C4-2B (cell line): ENCODE results near the gene OR5P2.
A peak's percentile ranks its signal among the peaks of the same experiment; 100 is the strongest.

ENCODE experiments used
- ZFX ChIP-seq: fragments of 450-650 bp; IDR thresholded peaks from 2 replicates; pipeline ENCODE4 v1.6.1; 2017
- TF ChIP-seq, protein P1 (sequence below): fragments of 450-650 bp; conservative IDR thresholded peaks from 2 replicates; pipeline ENCODE4 v1.5.1; 2017; ENCODE audit warnings: mild to moderate bottlenecking

- TF ChIP-seq, protein P1, sequence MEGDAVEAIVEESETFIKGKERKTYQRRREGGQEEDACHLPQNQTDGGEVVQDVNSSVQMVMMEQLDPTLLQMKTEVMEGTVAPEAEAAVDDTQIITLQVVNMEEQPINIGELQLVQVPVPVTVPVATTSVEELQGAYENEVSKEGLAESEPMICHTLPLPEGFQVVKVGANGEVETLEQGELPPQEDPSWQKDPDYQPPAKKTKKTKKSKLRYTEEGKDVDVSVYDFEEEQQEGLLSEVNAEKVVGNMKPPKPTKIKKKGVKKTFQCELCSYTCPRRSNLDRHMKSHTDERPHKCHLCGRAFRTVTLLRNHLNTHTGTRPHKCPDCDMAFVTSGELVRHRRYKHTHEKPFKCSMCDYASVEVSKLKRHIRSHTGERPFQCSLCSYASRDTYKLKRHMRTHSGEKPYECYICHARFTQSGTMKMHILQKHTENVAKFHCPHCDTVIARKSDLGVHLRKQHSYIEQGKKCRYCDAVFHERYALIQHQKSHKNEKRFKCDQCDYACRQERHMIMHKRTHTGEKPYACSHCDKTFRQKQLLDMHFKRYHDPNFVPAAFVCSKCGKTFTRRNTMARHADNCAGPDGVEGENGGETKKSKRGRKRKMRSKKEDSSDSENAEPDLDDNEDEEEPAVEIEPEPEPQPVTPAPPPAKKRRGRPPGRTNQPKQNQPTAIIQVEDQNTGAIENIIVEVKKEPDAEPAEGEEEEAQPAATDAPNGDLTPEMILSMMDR: peak; percentile 37
- TF ChIP-seq ZFX: no peak
Measured at GRCh38 chr11:7775689-7776088, 21.1 kb downstream of the OR5P2 start.
